SHP77 treated with DMSO at 0.1 percent for 48 hours (cell line): ENCODE data around the gene SEPTIN11.

ENCODE experiments used
- DNase-seq: peaks from one replicate; lab custom pipeline; 2025; lab: John Stamatoyannopoulos, UW

SEPTIN11 gene

GRCh38 chr4:76949276-76950051 is at the start of gene SEPTIN11:
TSS of gene SEPTIN11 (plus strand) at chr4:76949752. CDS start at chr4:76949904, 152 bp downstream.
- DNase-seq, result peak; percentile 66

GRCh38 chr4:76902233-76902890 is 47.2 kb upstream of the SEPTIN11 start:
- DNase-seq, result no peak

DNA sequence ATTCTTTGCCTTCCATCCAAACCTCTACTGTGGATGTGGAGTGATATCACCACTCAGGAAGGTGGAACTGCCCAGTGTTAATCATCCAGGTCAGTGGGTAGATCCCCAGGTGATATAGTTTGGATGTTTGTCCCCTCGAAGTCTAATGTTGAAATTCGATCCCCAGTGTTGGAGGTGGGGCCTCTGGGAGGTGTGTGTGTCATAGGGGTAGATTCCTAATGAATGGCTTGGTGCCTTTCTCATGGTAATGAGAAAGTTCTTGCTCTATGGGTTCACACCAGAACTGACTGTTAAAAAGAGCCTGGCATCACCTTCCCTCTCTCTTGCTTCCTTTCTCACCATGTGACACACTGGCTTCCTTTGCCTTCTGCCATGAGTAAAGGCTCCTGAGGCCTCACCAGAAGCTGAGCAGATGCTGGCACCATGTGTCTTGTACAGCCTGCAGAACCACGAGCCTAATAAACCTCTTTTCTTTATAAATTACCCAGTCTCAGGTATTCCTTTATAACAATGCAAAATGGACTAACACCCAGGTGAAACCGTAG is 44.8 kb upstream of the SEPTIN11 start:
- no peak for DNase-seq

GRCh38 chr4:76905521-76905920 is 44.0 kb upstream of the SEPTIN11 start:
- no peak for DNase-seq

GRCh38 chr4:76909711-76910110 is 39.8 kb upstream of the SEPTIN11 start:
- DNase-seq, result no peak

- no peak for DNase-seq
These were observed 28.8 kb upstream of the SEPTIN11 start for GRCh38 chr4:76920715-76921114.

DNA sequence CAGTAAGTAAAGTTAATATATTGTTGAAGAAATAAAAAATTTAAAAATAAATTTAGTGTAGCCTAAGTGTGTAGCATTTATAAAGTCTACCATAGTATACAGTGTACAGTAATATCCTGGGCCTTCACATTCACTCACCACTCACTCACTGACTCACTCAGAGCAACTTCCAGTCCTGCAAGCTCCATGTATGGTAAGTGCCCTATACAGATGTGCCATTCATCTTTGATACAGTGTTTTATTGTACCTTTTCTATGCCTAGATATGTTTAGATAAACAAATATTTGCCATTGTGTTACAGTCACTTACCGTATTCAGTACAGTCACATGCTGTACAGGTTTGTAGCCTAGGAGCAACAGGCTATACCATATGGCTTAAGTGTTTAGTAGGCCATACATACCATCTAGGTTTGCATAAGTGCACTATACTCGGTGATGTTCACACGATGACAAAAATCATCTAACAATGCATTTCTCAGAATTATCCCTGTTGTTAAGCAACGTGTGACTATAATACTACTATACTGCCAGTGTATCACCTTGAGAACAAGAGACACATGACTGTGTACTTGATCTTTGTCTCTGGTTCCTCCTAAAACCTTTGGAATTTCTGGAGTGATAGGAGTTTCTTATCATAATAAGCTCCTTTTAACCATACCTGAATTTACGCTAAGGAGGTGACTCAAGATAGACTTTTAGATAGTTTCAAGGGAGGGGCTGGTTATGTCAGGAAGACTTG is 25.8 kb upstream of the SEPTIN11 start:
- DNase-seq, result no peak

GRCh38 chr4:76926841-76927240 is 22.7 kb upstream of the SEPTIN11 start:
- DNase-seq, result no peak

GRCh38 chr4:76930685-76931084 is 18.9 kb upstream of the SEPTIN11 start:
- no peak for DNase-seq

- no peak for DNase-seq
These were observed 18.5 kb upstream of the SEPTIN11 start for GRCh38 chr4:76931087-76931486.

DNA sequence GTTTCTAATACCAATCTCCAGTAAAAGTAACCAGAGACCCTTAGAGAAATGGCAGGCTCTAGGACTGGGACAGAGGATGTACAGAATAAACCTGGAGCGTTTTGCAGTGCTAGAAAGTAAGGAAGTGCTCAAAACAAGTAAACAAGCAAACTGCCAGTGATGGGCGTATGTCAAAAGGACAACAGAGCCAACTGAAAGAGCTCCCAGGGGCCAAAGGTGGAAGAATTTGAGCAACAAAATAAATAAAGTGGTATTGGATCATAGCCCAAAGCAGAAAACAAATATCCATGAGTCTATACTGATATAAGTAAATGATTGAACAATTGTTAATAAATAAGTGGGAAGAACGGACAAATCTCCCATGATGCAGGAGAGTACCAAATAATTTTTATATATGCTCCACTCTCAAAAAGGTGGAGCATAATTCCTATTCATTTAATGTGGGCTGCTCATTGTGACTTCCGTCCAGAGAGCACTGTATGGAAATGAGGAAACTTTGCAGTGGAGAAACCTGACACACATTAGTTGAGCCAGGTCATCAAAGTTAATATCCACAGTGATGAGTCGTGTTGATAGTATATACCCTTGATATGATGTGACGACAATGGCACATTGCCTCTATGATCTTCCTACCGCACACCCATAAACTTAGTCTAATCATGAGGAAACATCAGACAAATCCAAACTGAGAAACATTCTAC is 17.8 kb upstream of the SEPTIN11 start:
- no peak for DNase-seq

DNA sequence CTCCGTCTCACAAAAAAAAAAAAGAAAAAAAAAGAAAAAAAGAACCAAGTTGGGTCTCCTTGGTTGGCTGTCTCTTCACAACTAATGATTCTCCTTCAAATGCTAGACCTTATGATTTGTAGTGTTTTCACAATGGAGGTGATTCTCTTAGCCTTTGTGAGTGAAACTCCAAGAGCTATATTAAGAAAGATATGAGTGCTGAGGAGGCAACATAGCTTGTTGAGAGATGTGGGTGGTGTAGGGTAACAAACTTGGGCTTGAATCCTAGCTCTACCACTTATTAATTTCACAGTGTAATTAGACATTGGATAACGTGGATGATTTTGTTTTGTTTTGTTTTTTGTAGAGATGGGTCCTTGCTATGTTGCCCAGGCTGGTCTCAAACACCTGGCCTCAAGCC is 10.4 kb upstream of the SEPTIN11 start:
- no peak for DNase-seq

DNA sequence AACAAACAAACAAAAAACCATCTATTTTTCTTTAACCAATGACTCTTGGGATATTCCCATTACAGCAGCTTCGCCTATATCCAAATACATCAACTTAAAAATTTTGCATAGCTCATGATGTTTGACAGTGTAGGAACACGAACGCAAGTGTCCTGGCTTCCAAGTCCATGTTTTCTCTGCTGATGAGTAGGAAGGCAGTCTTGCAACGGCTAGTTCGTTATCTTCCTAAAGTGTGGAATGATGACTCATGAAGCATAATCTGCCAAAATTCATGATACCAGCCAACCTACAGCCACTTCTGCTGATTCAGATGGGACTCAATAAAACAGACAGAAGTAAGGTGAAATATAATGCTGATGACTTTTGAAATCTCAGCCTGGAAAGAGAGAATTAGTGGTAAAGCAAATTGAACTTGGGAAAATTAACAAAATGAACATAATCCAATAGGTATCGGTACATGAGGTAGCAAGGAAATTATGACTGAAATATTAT is 6.4 kb upstream of the SEPTIN11 start:
- DNase-seq, result no peak

DNA sequence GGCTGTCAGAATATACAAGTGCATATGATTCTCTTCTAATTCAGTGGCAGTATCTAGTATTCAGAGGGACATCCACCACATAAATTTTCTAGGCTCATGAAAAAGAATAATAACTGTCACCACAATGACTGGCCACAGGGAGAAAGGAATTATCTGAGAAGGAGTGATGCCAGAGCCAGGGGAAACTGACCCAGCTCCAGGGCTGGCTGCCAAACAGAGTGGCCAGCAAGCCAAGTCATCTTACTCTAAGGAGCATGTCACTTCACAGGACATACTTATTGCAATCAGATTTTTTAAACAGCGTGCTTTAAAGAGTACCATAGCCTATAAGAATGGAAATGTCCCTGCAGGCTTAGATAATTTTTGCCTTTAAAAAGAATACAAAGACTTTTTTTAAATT is 5.8 kb upstream of the SEPTIN11 start:
- no peak for DNase-seq

- no peak for DNase-seq
These were observed 2.2 kb upstream of the SEPTIN11 start for GRCh38 chr4:76947369-76947768.

- peak; percentile 49 for DNase-seq
These were observed 893 bp upstream of the SEPTIN11 start for GRCh38 chr4:76948443-76949275.

- DNase-seq, result no peak
These were observed 752 bp downstream of the SEPTIN11 start for GRCh38 chr4:76950052-76950955.

DNA sequence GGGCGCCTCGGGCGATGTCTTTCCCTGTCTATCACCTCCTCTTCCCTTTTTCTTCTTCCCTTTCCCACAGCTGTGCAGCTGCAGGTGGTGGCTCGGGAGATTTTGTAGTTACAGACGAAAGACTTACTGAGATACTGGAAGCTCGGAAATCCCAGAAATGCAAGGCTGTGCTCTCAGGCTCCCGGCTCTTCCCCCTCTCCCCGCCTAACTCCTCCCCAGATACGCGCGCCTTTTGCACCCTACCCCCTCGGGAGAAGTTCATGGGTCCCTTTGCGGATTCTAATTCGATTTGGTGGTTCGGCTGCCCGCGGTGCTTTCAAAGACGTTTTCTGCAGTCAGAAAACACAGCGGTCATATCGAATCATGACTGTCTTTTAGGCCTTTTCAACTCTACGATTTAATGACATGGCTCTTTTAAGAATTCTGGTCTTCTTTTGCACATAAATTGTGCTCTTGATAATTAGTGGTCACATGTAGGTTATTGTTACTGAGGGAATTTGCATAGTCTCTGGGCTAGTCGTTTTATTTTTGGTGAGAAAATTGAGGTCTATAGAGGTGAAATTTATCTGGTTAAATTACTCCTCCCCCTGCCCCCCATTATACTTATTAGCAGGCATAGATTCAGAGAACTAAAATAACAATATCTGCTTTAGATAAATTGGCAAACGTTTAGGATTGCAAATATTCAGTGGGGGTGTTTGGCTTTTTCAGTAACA is 1.6 kb downstream of the SEPTIN11 start:
- DNase-seq, result no peak

DNA sequence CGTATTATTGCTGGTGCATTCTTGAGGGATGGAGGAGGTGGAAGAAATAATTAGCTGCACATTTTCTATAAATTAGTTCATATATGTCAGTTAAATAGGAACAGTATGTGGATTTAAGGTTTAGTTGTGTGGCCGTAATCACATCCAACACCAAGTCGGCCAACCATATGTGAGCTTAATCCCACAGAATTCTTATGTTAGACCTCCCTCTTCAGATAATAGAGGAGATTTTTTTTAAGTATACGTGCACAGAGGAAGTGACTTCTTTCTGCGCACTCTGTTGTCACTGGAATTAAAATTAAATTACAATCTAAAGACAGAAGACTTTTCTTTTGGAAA is 2.1 kb downstream of the SEPTIN11 start:
- DNase-seq, result no peak
